Epithelial cell of proximal tubule (primary cell): ENCODE results near the gene PIGA. TPM values are rescaled to one million over a fixed set of nuclear protein-coding genes. Genes with fewer than 3 reads are reported as not detected.
"Not testable (repeated sequence)": the region's sequence is repeated elsewhere in the genome, so short reads cannot be mapped to it uniquely, and the experiment has no call there.

Experiments used
- DNase-seq: peaks from one replicate; pipeline ENCODE4 v3.0.0-alpha.2; 2011; ENCODE audit warnings: low read depth
- H3K4me3 ChIP-seq: 2 replicates; pipeline ENCODE4 v1.5.1; 2011; ENCODE audit warnings: low read depth, mild to moderate bottlenecking, low read length
- CTCF ChIP-seq: conservative IDR thresholded peaks from 2 replicates; pipeline ENCODE4 v1.5.1; 2012; ENCODE audit warnings: low read depth, mild to moderate bottlenecking, low read length
- total RNA-seq: library from RNA; depleted of rRNA; stranded (reverse); fragments of >200 nt; gene quantifications from 2 replicates; pipeline ENCODE4 v1.2.3, GENCODE V29; 2015

The PIGA gene
- total RNA-seq, 1 donor from 2014 or later: 8.8 TPM

DNA sequence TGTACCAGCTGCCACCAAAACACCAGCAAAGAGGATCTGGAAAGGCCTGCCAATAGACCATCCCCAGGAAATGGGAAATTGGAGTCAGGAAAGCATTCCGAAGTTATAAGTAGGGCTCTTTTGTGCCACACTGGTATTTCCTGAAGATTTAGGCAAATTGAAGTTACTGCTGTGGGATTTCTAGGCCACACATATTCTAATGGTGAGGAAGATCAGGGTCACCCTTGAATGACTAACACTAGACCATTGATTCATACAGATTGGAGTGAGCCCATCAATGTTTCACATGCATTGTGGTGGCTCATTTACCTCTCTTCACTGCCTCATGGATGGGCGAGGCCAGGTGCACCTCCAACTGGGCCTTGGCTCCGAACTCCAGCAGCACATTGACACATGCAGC lies 42.5 kb downstream of the PIGA start:
- TF ChIP-seq CTCF: no peak
- no peak for DNase-seq
- no peak overlapping the region for H3K4me3 ChIP-seq

DNA sequence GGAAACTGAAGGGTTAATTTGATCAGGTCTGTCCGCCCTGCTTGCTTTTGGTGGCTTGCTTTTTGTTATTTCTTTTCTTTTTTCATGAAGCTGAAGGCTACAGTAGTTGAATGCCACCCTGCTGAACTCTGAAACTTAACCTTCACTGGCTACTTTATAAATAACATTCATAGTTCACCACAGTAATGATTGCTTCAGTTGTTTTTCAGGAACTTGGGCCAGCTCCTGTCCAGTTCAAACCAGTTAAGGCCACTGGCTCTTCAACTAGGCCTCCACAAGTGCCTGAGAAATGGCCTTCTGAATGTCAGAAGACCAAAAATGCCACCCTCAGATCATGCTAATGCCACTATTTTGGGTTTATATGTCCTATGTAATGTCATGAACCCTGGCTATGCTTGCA lies 57.7 kb downstream of the PIGA start:
- no peak for DNase-seq
- no peak overlapping the region for H3K4me3 ChIP-seq
- no peak for TF ChIP-seq CTCF

DNA sequence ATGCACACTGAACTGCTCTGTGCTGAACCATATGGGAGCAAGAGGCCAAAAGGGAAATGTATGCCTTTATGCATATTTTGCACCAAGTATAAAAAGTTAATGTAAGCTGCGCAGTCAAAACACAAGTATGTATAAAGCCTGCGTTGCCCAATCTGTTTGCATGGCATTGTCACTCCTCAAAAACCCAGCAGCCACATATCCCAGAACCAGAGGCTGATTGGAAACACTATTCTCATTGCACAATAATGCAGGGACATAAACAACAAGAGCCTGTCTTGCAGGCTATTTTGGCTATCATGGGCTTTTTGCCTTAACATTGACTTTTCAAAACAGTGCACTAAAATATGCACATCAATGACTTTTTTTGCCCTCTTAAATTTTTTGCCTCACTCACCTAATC lies 60.4 kb downstream of the PIGA start:
- DNase-seq: no peak
- no peak overlapping the region for H3K4me3 ChIP-seq
- no peak for TF ChIP-seq CTCF

GRCh38 chrX:15273275-15273674 lies 62.0 kb downstream of the PIGA start:
- H3K4me3 ChIP-seq, DNase-seq: not testable (repeated sequence)

DNA sequence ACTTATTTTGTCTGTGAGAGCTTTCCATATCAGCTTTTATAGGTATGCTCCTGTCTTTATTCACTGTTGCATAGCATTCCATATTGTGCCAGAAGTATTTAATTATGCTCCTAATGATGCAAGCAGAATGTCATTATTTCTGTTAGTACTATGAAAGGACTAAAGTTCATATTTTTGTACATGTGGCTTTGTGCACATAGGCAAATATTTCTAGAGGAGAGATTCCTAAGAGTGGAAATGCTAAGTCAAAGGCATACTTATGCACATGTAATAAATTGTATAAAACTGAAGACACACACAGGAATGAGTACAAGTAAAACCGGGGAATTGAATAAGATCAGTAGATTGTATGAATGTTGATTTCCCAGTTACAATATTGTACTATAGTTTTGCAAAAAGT lies 63.6 kb downstream of the PIGA start:
- DNase-seq: no peak
- H3K4me3 ChIP-seq: no peak overlapping the region
- no peak for TF ChIP-seq CTCF

DNA sequence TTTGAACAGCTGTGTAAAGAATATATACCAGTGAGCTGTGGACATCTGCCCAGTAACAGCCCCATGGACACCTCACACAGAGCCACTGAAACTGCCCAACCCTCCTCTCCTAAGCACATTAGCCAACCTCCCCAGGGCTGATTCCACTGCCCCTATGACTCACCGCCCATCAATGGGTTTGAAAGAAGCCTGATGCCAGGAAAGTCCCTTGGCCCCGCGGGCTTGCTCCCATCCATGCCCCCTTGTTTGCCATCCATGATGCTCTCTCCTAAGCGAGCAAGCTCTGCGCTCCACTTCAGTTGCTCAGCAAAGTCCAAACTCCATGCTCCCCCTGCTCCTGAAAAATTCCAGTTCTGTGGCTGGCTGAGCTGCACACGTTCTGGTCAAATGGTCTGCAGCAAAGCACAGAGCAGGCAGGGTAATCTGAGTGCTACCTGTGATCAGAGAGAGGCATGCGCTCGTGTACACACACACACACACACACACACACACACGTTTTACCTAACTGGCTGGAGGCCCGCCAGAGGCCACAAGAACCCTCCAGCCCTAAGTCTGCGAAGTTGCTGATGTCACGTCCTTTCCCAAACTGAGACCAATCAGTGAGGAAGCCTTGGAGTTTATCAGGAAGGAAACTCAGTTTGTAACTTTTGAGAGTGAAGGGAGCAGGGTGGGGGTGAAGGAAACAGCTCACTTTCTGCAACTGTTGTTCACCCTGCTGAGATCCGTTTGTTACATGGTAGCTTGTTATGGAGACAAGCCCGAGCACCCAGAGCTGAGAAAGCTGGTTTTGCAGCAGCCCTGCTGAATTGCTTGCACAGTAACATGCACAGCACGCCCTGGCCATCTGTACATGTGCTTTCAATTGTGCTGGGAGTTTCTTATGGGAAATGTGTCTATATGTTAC lies 65.5 kb downstream of the PIGA start, which contains the start of gene ASB9:
Gene ASB9 (minus strand): TSS at position 466 of the 904 bp plus-strand sequence. CDS start 209 bp downstream, at position 257.
- H3K4me3 ChIP-seq: peak within 1 kb of the TSS; percentile 41
- no peak for TF ChIP-seq CTCF
- peak; percentile 86 for DNase-seq

Other genes with a start within 250 kb of the PIGA start
- 6.3 and 9.6 TPM in 2 replicates for gene ASB9, start 65.4 kb downstream of the PIGA start, total RNA-seq
- gene ASB11, start 19.9 kb downstream of the PIGA start, total RNA-seq: not detected in 2 replicates
- not detected in 2 replicates for gene VEGFD, start 48.9 kb upstream of the PIGA start, total RNA-seq
- 12.7 and 16.1 TPM in 2 replicates for gene PIR, start 157.8 kb upstream of the PIGA start, total RNA-seq
- not detected in 2 replicates for gene BMX, start 165.3 kb upstream of the PIGA start, total RNA-seq